H1 (cell line): ENCODE measurements around the gene CARD16. TPM values are rescaled to one million over a fixed set of nuclear protein-coding genes. Genes with fewer than 3 reads are reported as not detected.

Source experiments
- CTCF ChIA-PET: fragments of 300-600 bp; sonication (Branson Sonifier 250); formaldehyde crosslinking; loops from one replicate; lab custom pipeline; 2021; ENCODE audit not compliant: partially characterized antibody; lab: Charles Lee
- POLR2A ChIA-PET: fragments of 300-600 bp; sonication (Branson Sonifier 250); formaldehyde crosslinking; loops from one replicate; lab custom pipeline; 2021; ENCODE audit warnings: inconsistent platforms; ENCODE audit not compliant: partially characterized antibody; lab: Charles Lee
- DNase-seq, 2 experiments: peaks; one replicate each; pipeline versions ENCODE4 v3.0.0 to v3.0.0-alpha.2; 2010 to 2022; ENCODE audit warnings: low spot score in 2 of 2, low read depth in 1 of 2, mixed read lengths in 1 of 2
- FAIRE-seq: peaks from 2 replicates; lab custom pipeline; 2011; peaks lifted over from hg19 to GRCh38; lab: Jason Lieb, UNC
- H2AFZ ChIP-seq: 2 replicates; pipeline ENCODE4 v1.8.1; 2012; ENCODE audit warnings: low read length, inconsistent platforms
- H2AK5ac ChIP-seq: 2 replicates; pipeline ENCODE4 v1.6.1; 2013; ENCODE audit warnings: low read depth, low read length
- H2BK120ac ChIP-seq: replicated peaks from 2 replicates; pipeline ENCODE3; 2013; ENCODE audit warnings: low read depth, low read length, inconsistent platforms
- H2BK12ac ChIP-seq: 2 replicates; pipeline ENCODE4 v1.6.1; 2013; ENCODE audit warnings: low read depth, low read length
- H2BK15ac ChIP-seq: 2 replicates; pipeline ENCODE4 v1.6.1; 2013; ENCODE audit warnings: low read length
- H2BK20ac ChIP-seq: 2 replicates; pipeline ENCODE4 v1.6.1; 2013; ENCODE audit warnings: low read length
- H2BK5ac ChIP-seq: 2 replicates; pipeline ENCODE4 v1.6.1; 2013; ENCODE audit warnings: low read depth, low read length
- H3K14ac ChIP-seq: 2 replicates; pipeline ENCODE4 v1.6.1; 2013; ENCODE audit warnings: inconsistent platforms; ENCODE audit not compliant: insufficient read length
- H3K18ac ChIP-seq: 2 replicates; pipeline ENCODE4 v1.6.1; 2013; ENCODE audit warnings: low read length; ENCODE audit errors: extremely low read depth
- H3K23ac ChIP-seq: 2 replicates; pipeline ENCODE4 v1.6.1; 2013; ENCODE audit warnings: inconsistent platforms; ENCODE audit not compliant: insufficient read length
- H3K23me2 ChIP-seq: 2 replicates; pipeline ENCODE4 v1.6.1; 2013; ENCODE audit warnings: low read depth, low read length
- H3K27ac ChIP-seq: 2 replicates; pipeline ENCODE4 v1.6.1; 2011; ENCODE audit warnings: low read depth, low read length, inconsistent platforms
- H3K27me3 ChIP-seq, 4 experiments: replicated peaks in 1 of 4; 1 replicate in 1 of 4; 2 replicates in 3 of 4; pipeline versions ENCODE4 v1.6.1 to v1.8.1; 2011 to 2013; ENCODE audit warnings: low read length in 3 of 4, mild to moderate bottlenecking in 3 of 4, inconsistent platforms in 2 of 4, mixed read lengths in 2 of 4, moderate library complexity in 1 of 4; ENCODE audit not compliant: control insufficient read depth in 3 of 4, insufficient read depth in 3 of 4; ENCODE audit errors: extremely low read depth in 1 of 4
- H3K36me3 ChIP-seq, 4 experiments: 2 replicates each; pipeline versions ENCODE4 v1.6.1 to v1.8.1; 2011 to 2013; ENCODE audit warnings: mild to moderate bottlenecking in 4 of 4, low read length in 3 of 4, moderate library complexity in 2 of 4, control low read depth in 1 of 4, inconsistent platforms in 1 of 4; ENCODE audit not compliant: insufficient read depth in 4 of 4, control insufficient read depth in 2 of 4
- H3K4ac ChIP-seq: replicated peaks from 2 replicates; pipeline ENCODE3; 2013; ENCODE audit warnings: low read length, low read depth, mixed read lengths, inconsistent platforms; ENCODE audit not compliant: insufficient read length
- H3K4me1 ChIP-seq, 4 experiments: replicated peaks in 1 of 4; 1 replicate in 1 of 4; 2 replicates in 3 of 4; pipeline versions ENCODE4 v1.6.1 to v1.8.1; 2011 to 2013; ENCODE audit warnings: low read length in 3 of 4, inconsistent platforms in 2 of 4, mixed read lengths in 1 of 4; ENCODE audit not compliant: insufficient read depth in 4 of 4, control insufficient read depth in 3 of 4
- H3K4me2 ChIP-seq, 2 experiments: 2 replicates each; pipeline versions ENCODE4 v1.6.1 to v1.8.1; 2011 to 2013; ENCODE audit warnings: low read depth in 2 of 2, low read length in 2 of 2, control low read depth in 1 of 2, inconsistent platforms in 1 of 2, mild to moderate bottlenecking in 1 of 2; ENCODE audit not compliant: insufficient read depth in 1 of 2
- H3K4me3 ChIP-seq, 4 experiments: fragments of 200-600, 300-600 bp in 1 of 4; sonication (generic), shearing (Covaris generic), sonication (Bioruptor Twin) in 1 of 4; 2 replicates each; pipeline versions ENCODE4 v1.5.1 to v1.8.1; 2011 to 2016; ENCODE audit warnings: low read length in 4 of 4, low read depth in 3 of 4, control low read depth in 2 of 4, inconsistent platforms in 2 of 4, mild to moderate bottlenecking in 2 of 4, mixed read lengths in 1 of 4, moderate library complexity in 1 of 4; ENCODE audit not compliant: insufficient read depth in 2 of 4; ENCODE audit errors: extremely low read depth in 1 of 4
- H3K56ac ChIP-seq: replicated peaks from 2 replicates; pipeline ENCODE3; 2013; ENCODE audit warnings: low read depth, mild to moderate bottlenecking, mixed read lengths, low read length, inconsistent platforms; ENCODE audit not compliant: insufficient read length
- H3K79me1 ChIP-seq: 2 replicates; pipeline ENCODE4 v1.6.1; 2013; ENCODE audit warnings: low read depth, low read length, control low read depth
- H3K79me2 ChIP-seq, 2 experiments: 2 replicates each; pipeline versions ENCODE4 v1.6.1 to v1.8.1; 2012 to 2013; ENCODE audit warnings: low read length in 2 of 2, mild to moderate bottlenecking in 2 of 2, inconsistent platforms in 1 of 2; ENCODE audit not compliant: insufficient read depth in 2 of 2, control insufficient read depth in 1 of 2
- H3K9ac ChIP-seq, 4 experiments: replicated peaks in 1 of 4; 1 replicate in 1 of 4; 2 replicates in 3 of 4; pipeline versions ENCODE4 v1.6.1 to v1.8.1; 2011 to 2013; ENCODE audit warnings: low read depth in 3 of 4, low read length in 3 of 4, control low read depth in 2 of 4, mild to moderate bottlenecking in 2 of 4, moderate library complexity in 2 of 4, inconsistent platforms in 1 of 4; ENCODE audit errors: extremely low read depth in 1 of 4
- H3K9me3 ChIP-seq, 2 experiments: 2 replicates each; pipeline versions ENCODE4 v1.6.1 to v1.8.1; 2012 to 2013; ENCODE audit warnings: mild to moderate bottlenecking in 2 of 2, moderate library complexity in 2 of 2, control low read depth in 1 of 2, inconsistent platforms in 1 of 2, low read depth in 1 of 2, low read length in 1 of 2, mixed read lengths in 1 of 2; ENCODE audit not compliant: insufficient read depth in 2 of 2
- H4K20me1 ChIP-seq, 2 experiments: replicated peaks in 1 of 2; 2 replicates each; pipeline versions ENCODE3 to v1.8.1; 2011 to 2013; ENCODE audit warnings: inconsistent platforms in 2 of 2, low read length in 2 of 2, mild to moderate bottlenecking in 1 of 2; ENCODE audit not compliant: insufficient read depth in 2 of 2, control insufficient read depth in 1 of 2
- H4K5ac ChIP-seq: 2 replicates; pipeline ENCODE4 v1.6.1; 2013; ENCODE audit warnings: low read length, low read depth, mixed read lengths, inconsistent platforms; ENCODE audit not compliant: insufficient read length
- H4K8ac ChIP-seq: 2 replicates; pipeline ENCODE4 v1.8.0; 2013; ENCODE audit warnings: mild to moderate bottlenecking, moderate library complexity, low read length, inconsistent platforms; ENCODE audit not compliant: insufficient read depth; ENCODE audit errors: extremely low read depth
- H4K91ac ChIP-seq: replicated peaks from 2 replicates; pipeline ENCODE3; 2013; ENCODE audit warnings: low read length, mixed read lengths, inconsistent platforms; ENCODE audit not compliant: insufficient read length
- ASH2L ChIP-seq: fragments of 200-600, 300-600 bp; sonication (generic); IDR thresholded peaks from one replicate; pipeline ENCODE4 v1.7.1; 2017; ENCODE audit warnings: low read length
- CREB1 ChIP-seq: IDR thresholded peaks from 2 replicates; pipeline ENCODE4 v1.6.1; 2012; ENCODE audit warnings: inconsistent platforms
- HDAC2 ChIP-seq, 2 experiments: fragments of 300-600 bp in 1 of 2; sonication (generic) in 1 of 2; IDR thresholded peaks; 2 replicates each; pipeline ENCODE4 v1.6.1; 2011 to 2012; ENCODE audit warnings: low read depth in 2 of 2, low read length in 2 of 2, mild to moderate bottlenecking in 2 of 2, moderate library complexity in 2 of 2, borderline replicate concordance in 1 of 2, inconsistent platforms in 1 of 2
- KDM4A ChIP-seq: IDR thresholded peaks from one replicate; pipeline ENCODE4 v1.7.1; 2012; ENCODE audit warnings: low read depth, mild to moderate bottlenecking, moderate library complexity, low read length, inconsistent platforms; ENCODE audit not compliant: severe bottlenecking
- MAX ChIP-seq: IDR thresholded peaks from 2 replicates; pipeline ENCODE4 v1.6.1; 2012; ENCODE audit warnings: inconsistent platforms
- RFX5 ChIP-seq: IDR thresholded peaks from 2 replicates; pipeline ENCODE4 v1.6.1; 2011; ENCODE audit warnings: low read depth, low read length, improper control_type of control experiment, borderline replicate concordance
- RNF2 ChIP-seq: fragments of 200-900, 300-1000 bp; sonication (generic); IDR thresholded peaks from 2 replicates; pipeline ENCODE4 v1.7.1; 2016; ENCODE audit warnings: borderline replicate concordance, low read depth, mild to moderate bottlenecking, antibody characterized with exemption, low read length; ENCODE audit not compliant: poor library complexity, severe bottlenecking; ENCODE audit errors: missing control alignments
- SP4 ChIP-seq: IDR thresholded peaks from 2 replicates; pipeline ENCODE4 v1.6.1; 2012; ENCODE audit warnings: low read length, inconsistent platforms
- TAF7 ChIP-seq: optimal IDR thresholded peaks from 2 replicates; pipeline ENCODE3; 2011; ENCODE audit warnings: low read depth, mild to moderate bottlenecking, inconsistent platforms, low read length, moderate library complexity, borderline replicate concordance
- TBP ChIP-seq: IDR thresholded peaks from 2 replicates; pipeline ENCODE4 v1.6.1; 2011; ENCODE audit warnings: low read depth, low read length, improper control_type of control experiment
- USF2 ChIP-seq: IDR thresholded peaks from 2 replicates; pipeline ENCODE4 v1.6.1; 2011; ENCODE audit warnings: low read length, improper control_type of control experiment
- WGBS, 2 experiments: shearing (Covaris generic) in 1 of 2; methylation state at CpG; one replicate each; pipeline versions ENCODE4 v1.1.6 to v1.1.7; 2013 to 2015; ENCODE audit warnings: low lambda C conversion rate in 2 of 2, mixed read lengths in 2 of 2, inconsistent platforms in 1 of 2, low coverage in 1 of 2, missing lambda C conversion rate in 1 of 2; ENCODE audit not compliant: insufficient replicate concordance in 2 of 2, insufficient coverage in 1 of 2, insufficient read length in 1 of 2; ENCODE audit errors: extremely low coverage in 1 of 2, missing lambda C conversion rate in 1 of 2; 5-methylcytosine and 5-hydroxymethylcytosine counted together
- polyA plus RNA-seq, 7 experiments: library from polyadenylated mRNA; depleted of rRNA in 3 of 7; stranded (reverse) in 5 of 7; unstranded in 2 of 7; fragments of >200 nt in 5 of 7; fragments of 200-250 nt in 2 of 7; gene quantifications; 1 replicate in 5 of 7; 2 replicates in 1 of 7; 4 replicates in 1 of 7; pipeline versions ENCODE4 v1.2.1 to v1.2.3, GENCODE V29; 2011 to 2013; ENCODE audit warnings: missing spikeins in 2 of 7, mixed read lengths in 2 of 7
- total RNA-seq: library from RNA; stranded (reverse); fragmentation: NEBNext Ultra II Directional; extraction: Animal tissue kit (Norgen Biotek cat#: 25700); gene quantifications from 2 replicates; pipeline ENCODE4 v1.2.1, GENCODE V29; 2021

The CARD16 gene
- total and polyA plus RNA-seq, 2 of the 8 experiments (the other 6 are each of a cell fraction or from before 2014, with no cell fraction given), result not detected

- Histone ChIP-seq H3K79me2 (no peaks in the 10 kb centered on the region), H2AK5ac (no peak overlapping the region), H4K5ac (no peak overlapping the region), H3K36me3 (no peaks in the 10 kb centered on the region), H3K4me3 (no peak overlapping the region), H3K79me1 (no peaks in the 10 kb centered on the region), H4K91ac (no peak overlapping the region), H2BK120ac (no peak overlapping the region), H3K4me2 (no peak overlapping the region), H3K4ac (no peak overlapping the region), H3K27me3 (no peaks in the 10 kb centered on the region), H4K20me1 (no peaks in the 10 kb centered on the region), H3K23ac (no peak overlapping the region), H3K27ac (no peak overlapping the region), H3K9me3 (no peaks in the 10 kb centered on the region), H3K14ac (no peak overlapping the region), H3K9ac (no peak overlapping the region), H3K23me2 (no peaks in the 10 kb centered on the region), H2BK5ac (no peak overlapping the region), H3K4me1 (no peaks in the 10 kb centered on the region), H3K18ac (no peak overlapping the region), H2AFZ (no peak overlapping the region), H2BK20ac (no peak overlapping the region), H2BK12ac (no peak overlapping the region), H3K56ac (no peak overlapping the region), H2BK15ac (no peak overlapping the region), H4K8ac (no peak overlapping the region)
- no peak for FAIRE-seq
- WGBS, 2 experiments, result 95% methylated on average over 4 of the region's 4 CpGs; no CpG with 5 or more reads in 1 of the 2 experiments
- no peak for DNase-seq
- ChIA-PET POLR2A (no interaction called here), CTCF (interaction anchor here (0.6 kb wide), 1 partner anchor 14 kb away, joined by 3 read pairs; no protein-coding TSS in a partner anchor)
- TF ChIP-seq TBP (no peak), ASH2L (no peak), TAF7 (no peak), USF2 (no peak), RNF2 (no peak), HDAC2 (IDR thresholded peaks at IDR 0.05; ENCODE audit: borderline replicate concordance in 1 of 2, low read depth in 2 of 2, low read length in 2 of 2) (no peak), CREB1 (no peak), KDM4A (no peak), SP4 (no peak), MAX (no peak), RFX5 (no peak)
These were observed 25.2 kb upstream of the CARD16 start for GRCh38 chr11:105070306-105070705.
